SIG-M5 (cell line): ENCODE results near the gene ALAS1.

ENCODE experiments used
- DNase-seq: peaks from one replicate; lab custom pipeline; 2025; lab: John Stamatoyannopoulos, UW

Gene ALAS1

GRCh38 chr3:52249683-52250082, 51.7 kb downstream of the ALAS1 start:
- DNase-seq: no peak

GRCh38 chr3:52250122-52250521, 52.2 kb downstream of the ALAS1 start:
- no peak for DNase-seq

- DNase-seq: peak; percentile 84
Measured at GRCh38 chr3:52253314-52254304, 55.6 kb downstream of the ALAS1 start.

GRCh38 chr3:52254608-52255007, 56.6 kb downstream of the ALAS1 start:
- DNase-seq: no peak

GRCh38 chr3:52256159-52256558, 58.2 kb downstream of the ALAS1 start:
- DNase-seq: no peak

- no peak for DNase-seq
Measured at GRCh38 chr3:52256622-52257021, 58.7 kb downstream of the ALAS1 start.

GRCh38 chr3:52257911-52258310, 60.0 kb downstream of the ALAS1 start:
- no peak for DNase-seq

- no peak for DNase-seq
Measured at GRCh38 chr3:52259035-52259434, 61.1 kb downstream of the ALAS1 start.

- DNase-seq: no peak
Measured at GRCh38 chr3:52259448-52259847, 61.5 kb downstream of the ALAS1 start.

GRCh38 chr3:52262447-52262846, 64.5 kb downstream of the ALAS1 start:
- DNase-seq: no peak
